ENCODE data around the gene SIM2.

SIM2 gene

DNA sequence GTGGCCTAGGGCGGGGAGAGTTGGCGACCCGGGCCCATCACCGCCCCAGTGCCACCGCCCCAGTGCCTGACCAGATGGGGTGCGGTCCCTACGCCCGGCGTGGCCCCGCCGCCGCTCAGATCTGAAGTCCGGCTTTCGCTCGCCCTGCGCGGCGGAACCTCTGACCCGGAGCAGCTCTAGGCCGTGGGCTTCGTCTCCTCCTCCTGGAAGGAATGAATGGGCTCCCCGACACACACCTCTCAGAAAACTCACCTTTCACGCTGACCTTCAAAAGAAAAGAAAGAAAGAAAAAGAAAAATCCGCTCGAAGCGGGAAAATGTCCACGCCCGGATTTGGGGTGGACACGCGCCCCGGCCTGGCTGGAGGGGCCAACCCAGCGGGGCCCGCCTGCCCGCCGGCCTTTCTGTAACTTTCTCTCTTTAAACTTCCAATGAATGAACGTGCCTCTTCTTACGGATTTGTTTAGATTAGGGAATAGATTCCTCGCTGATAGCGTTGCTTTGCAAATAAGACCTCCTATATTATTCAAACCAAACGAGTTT is 5.4 kb upstream of the SIM2 start:
- no peaks in the 10 kb centered on the region for H3K36me3 ChIP-seq (ENCODE audit: control insufficient read depth, insufficient read depth, low read length)
- H3K27me3 ChIP-seq (ENCODE audit: control insufficient read depth, insufficient read depth, low read length) = peaks cover 13% of the 10 kb centered on the region
- TF ChIP-seq, protein P1, sequence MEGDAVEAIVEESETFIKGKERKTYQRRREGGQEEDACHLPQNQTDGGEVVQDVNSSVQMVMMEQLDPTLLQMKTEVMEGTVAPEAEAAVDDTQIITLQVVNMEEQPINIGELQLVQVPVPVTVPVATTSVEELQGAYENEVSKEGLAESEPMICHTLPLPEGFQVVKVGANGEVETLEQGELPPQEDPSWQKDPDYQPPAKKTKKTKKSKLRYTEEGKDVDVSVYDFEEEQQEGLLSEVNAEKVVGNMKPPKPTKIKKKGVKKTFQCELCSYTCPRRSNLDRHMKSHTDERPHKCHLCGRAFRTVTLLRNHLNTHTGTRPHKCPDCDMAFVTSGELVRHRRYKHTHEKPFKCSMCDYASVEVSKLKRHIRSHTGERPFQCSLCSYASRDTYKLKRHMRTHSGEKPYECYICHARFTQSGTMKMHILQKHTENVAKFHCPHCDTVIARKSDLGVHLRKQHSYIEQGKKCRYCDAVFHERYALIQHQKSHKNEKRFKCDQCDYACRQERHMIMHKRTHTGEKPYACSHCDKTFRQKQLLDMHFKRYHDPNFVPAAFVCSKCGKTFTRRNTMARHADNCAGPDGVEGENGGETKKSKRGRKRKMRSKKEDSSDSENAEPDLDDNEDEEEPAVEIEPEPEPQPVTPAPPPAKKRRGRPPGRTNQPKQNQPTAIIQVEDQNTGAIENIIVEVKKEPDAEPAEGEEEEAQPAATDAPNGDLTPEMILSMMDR (IDR thresholded peaks at IDR 0.05) = no peak
- H2AFZ ChIP-seq = no peak overlapping the region
- no peaks in the 10 kb centered on the region for H3K9me3 ChIP-seq (ENCODE audit: control insufficient read depth, low read length)
- no peak overlapping the region for H3K27ac ChIP-seq
- H3K79me2 ChIP-seq = no peaks in the 10 kb centered on the region
- H3K4me3 ChIP-seq (ENCODE audit: low read depth, low read length) = no peak overlapping the region
- H3K4me2 ChIP-seq (ENCODE audit: low read length) = no peak overlapping the region
- no peak overlapping the region for H3K9ac ChIP-seq
- no peaks in the 10 kb centered on the region for H3K4me1 ChIP-seq

DNA sequence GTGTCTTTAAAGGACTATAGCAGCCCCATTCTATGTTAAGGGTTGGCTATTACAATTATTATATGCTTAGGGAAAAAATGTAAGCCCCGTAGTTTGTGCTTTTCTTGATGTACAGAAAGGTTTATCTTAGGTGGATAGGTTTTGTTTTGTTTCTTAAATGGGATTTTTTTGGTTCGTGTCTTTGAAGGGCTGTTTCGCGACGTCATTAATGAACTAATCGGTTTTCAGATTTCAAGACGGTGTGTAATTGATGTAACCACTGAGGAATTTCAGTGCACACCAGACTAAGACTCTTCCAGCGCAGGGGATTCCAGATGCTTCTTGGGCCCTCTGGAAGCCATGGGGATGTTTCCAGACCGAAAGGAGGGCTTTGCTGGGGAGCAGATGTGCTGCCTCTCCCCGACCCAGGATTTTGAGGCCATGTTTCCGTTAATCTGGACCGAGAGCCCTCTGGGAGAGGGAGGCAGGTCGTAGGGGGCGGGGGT is 4.8 kb upstream of the SIM2 start:
- TF ChIP-seq, protein P1 (IDR thresholded peaks at IDR 0.05) = no peak
- no peak overlapping the region for H3K4me3 ChIP-seq (ENCODE audit: low read depth, low read length)

DNA sequence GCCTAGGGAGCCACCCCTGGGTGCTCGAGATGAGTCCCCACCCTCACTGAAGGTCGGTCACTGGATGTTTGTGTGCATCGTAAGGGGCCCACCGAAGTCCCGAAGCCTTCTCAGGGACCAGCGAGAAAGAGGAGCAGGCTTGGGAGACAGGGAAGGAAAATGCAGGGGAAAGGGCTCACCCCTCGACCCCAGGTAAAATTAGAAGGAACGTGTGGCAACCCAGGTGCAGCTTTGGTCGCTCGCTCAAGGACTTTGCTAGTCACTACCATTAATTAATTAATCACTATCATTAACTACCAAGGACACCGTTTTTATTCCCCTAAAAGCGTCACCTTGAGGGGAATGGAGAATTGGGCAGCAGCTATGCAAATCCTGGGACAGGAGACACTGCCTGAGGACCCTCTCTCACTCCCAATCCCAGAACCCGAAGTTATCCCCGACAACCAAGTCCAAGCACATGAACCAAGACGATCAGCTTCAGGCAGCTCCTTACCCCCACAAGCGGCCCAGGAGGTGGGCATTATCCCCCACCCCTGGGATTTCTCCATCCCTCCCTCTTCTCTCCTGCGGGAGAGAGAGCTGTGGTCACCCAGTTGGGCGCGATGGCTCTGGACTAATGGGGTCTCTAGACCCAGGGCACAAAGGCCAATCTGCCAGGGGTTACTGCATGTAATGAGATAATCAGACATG is 4.2 kb upstream of the SIM2 start:
- Histone ChIP-seq H3K36me3 (ENCODE audit: control insufficient read depth, insufficient read depth, low read length) (no peaks in the 10 kb centered on the region), H3K79me2 (no peaks in the 10 kb centered on the region), H3K27ac (no peak overlapping the region), H3K27me3 (ENCODE audit: control insufficient read depth, insufficient read depth, low read length) (peaks cover 13% of the 10 kb centered on the region), H2AFZ (no peak overlapping the region), H3K9ac (no peak overlapping the region), H3K4me2 (ENCODE audit: low read length) (no peak overlapping the region), H3K4me3 (ENCODE audit: low read depth, low read length) (no peak overlapping the region), H3K9me3 (ENCODE audit: control insufficient read depth, low read length) (no peaks in the 10 kb centered on the region), H3K4me1 (no peaks in the 10 kb centered on the region)
- TF ChIP-seq, protein P1 (IDR thresholded peaks at IDR 0.05) = no peak

More for the DNA sequence above, 4.8 kb upstream of the SIM2 start:
- Histone ChIP-seq H3K4me1 (no peaks in the 10 kb centered on the region), H2AFZ (no peak overlapping the region), H3K79me2 (no peaks in the 10 kb centered on the region), H3K9me3 (ENCODE audit: control insufficient read depth, low read length) (no peaks in the 10 kb centered on the region), H3K4me2 (ENCODE audit: low read length) (no peak overlapping the region), H3K9ac (no peak overlapping the region), H3K27ac (no peak overlapping the region), H3K36me3 (ENCODE audit: control insufficient read depth, insufficient read depth, low read length) (no peaks in the 10 kb centered on the region), H3K27me3 (ENCODE audit: control insufficient read depth, insufficient read depth, low read length) (peaks cover 13% of the 10 kb centered on the region)

DNA sequence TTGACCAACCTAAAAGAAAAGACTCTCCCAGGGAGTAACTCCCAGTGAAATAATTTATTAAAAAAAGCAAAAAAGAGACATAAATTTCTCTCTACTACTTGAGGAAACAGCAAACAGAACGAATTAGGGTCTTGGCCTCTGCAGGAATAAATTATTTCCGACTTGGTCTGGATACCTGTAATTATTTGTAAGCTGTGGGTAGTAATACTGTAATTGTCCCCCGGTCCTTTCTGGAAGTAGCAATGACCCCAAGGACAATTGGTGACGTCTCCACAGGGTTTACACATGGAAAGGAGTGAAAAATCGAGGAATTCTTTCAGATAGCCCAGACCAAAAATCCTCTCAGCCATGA is 3.7 kb upstream of the SIM2 start:
- TF ChIP-seq, protein P1 (IDR thresholded peaks at IDR 0.05) = no peak
- no peak overlapping the region for H3K4me2 ChIP-seq (ENCODE audit: low read length)
- H3K27ac ChIP-seq = no peak overlapping the region
- peaks cover 13% of the 10 kb centered on the region for H3K27me3 ChIP-seq (ENCODE audit: control insufficient read depth, insufficient read depth, low read length)
- no peak overlapping the region for H2AFZ ChIP-seq
- no peaks in the 10 kb centered on the region for H3K36me3 ChIP-seq (ENCODE audit: control insufficient read depth, insufficient read depth, low read length)
- no peaks in the 10 kb centered on the region for H3K9me3 ChIP-seq (ENCODE audit: control insufficient read depth, low read length)
- H3K79me2 ChIP-seq = no peaks in the 10 kb centered on the region
- no peak overlapping the region for H3K9ac ChIP-seq
- H3K4me1 ChIP-seq = no peaks in the 10 kb centered on the region
- H3K4me3 ChIP-seq (ENCODE audit: low read depth, low read length) = no peak overlapping the region

Data from parathyroid adenoma (tissue), 2 donors.